GM23338 (cell line): ENCODE data around the gene NPPC. TPM values are rescaled to one million over a fixed set of nuclear protein-coding genes. Genes with fewer than 3 reads are reported as not detected.

ENCODE experiments used
- ATAC-seq: fragments of 200-7000 bp; cut with Tn5 transposase; 3 replicates; pipeline ENCODE4 v1.9.1; 2020
- DNase-seq: peaks from one replicate; pipeline ENCODE4 v3.0.0-alpha.2; 2015; ENCODE audit warnings: low spot score
- H2AFZ ChIP-seq: fragments of 200-600 bp; sonication (generic); 2 replicates; pipeline ENCODE4 v1.8.0; 2016; ENCODE audit warnings: antibody characterized with exemption, mild to moderate bottlenecking, moderate library complexity
- H3F3A ChIP-seq: fragments of 200-600 bp; sonication (generic); replicated peaks from 2 replicates; pipeline ENCODE4 v1.8.0; 2017; ENCODE audit warnings: antibody characterized with exemption, mixed run types, low read depth
- H3K27ac ChIP-seq: fragments of 200-600 bp; sonication (generic); 2 replicates; pipeline ENCODE4 v1.6.1; 2016; ENCODE audit warnings: low read depth
- H3K27me3 ChIP-seq: fragments of 200-600 bp; sonication (generic); 2 replicates; pipeline ENCODE4 v1.8.0; 2016; ENCODE audit warnings: mild to moderate bottlenecking, mixed run types, moderate library complexity; ENCODE audit not compliant: insufficient read depth
- H3K36me3 ChIP-seq: fragments of 200-600 bp; sonication (generic); 2 replicates; pipeline ENCODE4 v1.8.0; 2016; ENCODE audit warnings: mild to moderate bottlenecking; ENCODE audit not compliant: insufficient read depth
- H3K4me1 ChIP-seq: fragments of 200-600 bp; sonication (generic); 2 replicates; pipeline ENCODE4 v1.8.0; 2016; ENCODE audit warnings: mild to moderate bottlenecking, moderate library complexity; ENCODE audit not compliant: insufficient read depth
- H3K4me2 ChIP-seq: fragments of 200-600 bp; sonication (generic); 2 replicates; pipeline ENCODE4 v1.7.1; 2017; ENCODE audit warnings: mixed run types
- H3K4me3 ChIP-seq: fragments of 200-600 bp; sonication (generic); 2 replicates; pipeline ENCODE4 v1.6.1; 2016; ENCODE audit warnings: mixed run types
- H3K79me2 ChIP-seq: fragments of 200-600 bp; sonication (generic); replicated peaks from 2 replicates; pipeline ENCODE4 v1.8.0; 2017; ENCODE audit warnings: mild to moderate bottlenecking; ENCODE audit not compliant: insufficient read depth
- H3K9me2 ChIP-seq: fragments of 200-600 bp; sonication (generic); 2 replicates; pipeline ENCODE4 v1.8.0; 2017; ENCODE audit not compliant: insufficient read depth
- H4K20me1 ChIP-seq: fragments of 200-600 bp; sonication (generic); replicated peaks from 2 replicates; pipeline ENCODE4 v1.8.0; 2017; ENCODE audit warnings: mild to moderate bottlenecking; ENCODE audit not compliant: insufficient read depth
- H3K27ac Mint-ChIP-seq: 2 replicates; pipeline ENCODE4 v1.8.0; 2020; ENCODE audit warnings: inconsistent platforms, mild to moderate bottlenecking, moderate library complexity, mixed read lengths
- H3K27me3 Mint-ChIP-seq: 3 replicates; pipeline ENCODE4 v1.8.0; 2022; ENCODE audit warnings: low read depth, mild to moderate bottlenecking, moderate library complexity, mixed read lengths, inconsistent platforms; ENCODE audit not compliant: insufficient read depth, poor library complexity
- H3K36me3 Mint-ChIP-seq: 3 replicates; pipeline ENCODE4 v1.8.0; 2021; ENCODE audit warnings: low read depth, mild to moderate bottlenecking, inconsistent platforms, moderate library complexity, mixed read lengths
- H3K4me1 Mint-ChIP-seq: 3 replicates; pipeline ENCODE4 v1.8.0; 2020; ENCODE audit warnings: mild to moderate bottlenecking, inconsistent platforms, mixed read lengths
- H3K4me3 Mint-ChIP-seq: 3 replicates; pipeline ENCODE4 v1.8.0; 2021; ENCODE audit warnings: moderate library complexity, mild to moderate bottlenecking, inconsistent platforms, mixed read lengths
- H3K9me3 Mint-ChIP-seq: 3 replicates; pipeline ENCODE4 v1.8.0; 2020; ENCODE audit warnings: moderate library complexity, mild to moderate bottlenecking, inconsistent platforms, mixed read lengths
- CREB1 ChIP-seq: fragments of 250-450 bp; sonication (Bioruptor Pico); IDR thresholded peaks from 2 replicates; pipeline ENCODE4 v1.5.0; 2020; ENCODE audit warnings: low read depth, mild to moderate bottlenecking, moderate library complexity
- CTCF ChIP-seq, 2 experiments: fragments of 200-600 bp in 1 of 2; sonication (generic) in 1 of 2; conservative IDR thresholded peaks; 2 replicates each; pipeline versions ENCODE4 v1.5.1 to v1.6.1; 2016 to 2017; ENCODE audit warnings: antibody characterized with exemption in 2 of 2, low read depth in 2 of 2, mild to moderate bottlenecking in 2 of 2, moderate library complexity in 1 of 2
- EZH2 ChIP-seq: fragments of 200-600 bp; sonication (generic); IDR thresholded peaks from one replicate; pipeline ENCODE4 v1.8.0; 2017; ENCODE audit warnings: antibody characterized with exemption, mild to moderate bottlenecking, low read depth; ENCODE audit not compliant: unreplicated experiment
- EZH2phosphoT487 ChIP-seq: fragments of 200-600 bp; sonication (generic); IDR thresholded peaks from one replicate; pipeline ENCODE4 v1.8.1; 2018; ENCODE audit warnings: antibody characterized with exemption; ENCODE audit not compliant: unreplicated experiment
- JUNB ChIP-seq: IDR thresholded peaks from one replicate; pipeline ENCODE4 v1.6.1; 2016; ENCODE audit warnings: antibody characterized with exemption; ENCODE audit not compliant: unreplicated experiment
- NANOG ChIP-seq: IDR thresholded peaks from 2 replicates; pipeline ENCODE4 v1.6.1; 2016; ENCODE audit warnings: antibody characterized with exemption, borderline replicate concordance
- POLR2AphosphoS5 ChIP-seq: IDR thresholded peaks from 2 replicates; pipeline ENCODE4 v1.6.1; 2016; ENCODE audit warnings: antibody characterized with exemption, low read depth
- STAT1 ChIP-seq: IDR thresholded peaks from one replicate; pipeline ENCODE4 v1.6.1; 2016; ENCODE audit warnings: antibody characterized with exemption; ENCODE audit not compliant: unreplicated experiment
- ZNF114 ChIP-seq: fragments of 250-450 bp; sonication (Bioruptor Pico); IDR thresholded peaks from 2 replicates; pipeline ENCODE4 v1.5.0; 2020; ENCODE audit warnings: mild to moderate bottlenecking, moderate library complexity
- ZNF331 ChIP-seq: fragments of 250-450 bp; sonication (Bioruptor Pico); IDR thresholded peaks from 2 replicates; pipeline ENCODE4 v1.5.0; 2020; ENCODE audit warnings: low read depth, mild to moderate bottlenecking, moderate library complexity
- polyA plus RNA-seq: library from polyadenylated mRNA; unstranded; fragments of >200 nt; fragmentation: Nextera tagmentation; extraction: Ambion mirVana; gene quantifications from 2 replicates; pipeline ENCODE4 v1.2.1, GENCODE V29; 2016
- total RNA-seq: library from RNA; depleted of rRNA; stranded (reverse); fragments of >200 nt; shearing (Covaris generic); gene quantifications from 2 replicates; pipeline ENCODE4 v1.2.3, GENCODE V29; 2014
- TF ChIP-seq, protein P1 (sequence below): IDR thresholded peaks from one replicate; pipeline ENCODE4 v1.6.1; 2018; ENCODE audit warnings: antibody characterized with exemption; ENCODE audit not compliant: unreplicated experiment
- TF ChIP-seq, protein P2 (sequence below): fragments of 250-450 bp; sonication (Bioruptor Pico); IDR thresholded peaks from 2 replicates; pipeline ENCODE4 v1.5.0; 2020; ENCODE audit warnings: mild to moderate bottlenecking, moderate library complexity
- TF ChIP-seq, protein P3 (sequence below): IDR thresholded peaks from 2 replicates; pipeline ENCODE4 v1.6.1; 2016; ENCODE audit warnings: antibody characterized with exemption

NPPC gene
- total and polyA plus RNA-seq, 2 experiments from 2014 or later: 2.2 to 6.3 TPM

DNA sequence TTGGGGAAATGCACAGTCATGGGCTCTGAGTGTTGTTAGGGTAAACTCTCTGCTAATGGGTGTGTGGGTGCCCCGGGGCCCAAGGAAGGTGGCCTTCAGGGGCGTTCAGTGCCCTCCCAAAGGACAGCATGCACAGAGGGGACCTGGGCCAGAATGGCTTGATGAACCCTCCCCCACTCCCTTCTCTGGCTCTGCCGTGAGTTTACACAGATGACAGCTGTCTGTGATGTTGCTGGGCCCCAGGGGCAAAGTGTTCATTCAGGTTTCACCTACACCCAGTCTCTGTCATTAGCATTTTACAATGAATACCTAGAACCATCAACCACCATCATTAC, 3.2 kb downstream of the NPPC start:
- Histone ChIP-seq H3K4me3 (no peak overlapping the region), H2AFZ (no peak overlapping the region), H3K9me2 (no peaks in the 10 kb centered on the region), H3K4me1 (no peaks in the 10 kb centered on the region), H4K20me1 (peaks cover 10% of the 10 kb centered on the region; the same call in 1 of the 2 replicates), H3K27ac (no peak overlapping the region), H3K36me3 (no peaks in the 10 kb centered on the region), H3F3A (no peaks in the 10 kb centered on the region), H3K79me2 (no peaks in the 10 kb centered on the region), H3K27me3 (peaks cover 41% of the 10 kb centered on the region), H3K4me2 (no peak overlapping the region)
- no peak for ATAC-seq
- no peaks in the 10 kb centered on the region for H3K36me3 Mint-ChIP-seq
- peaks cover 35% of the 10 kb centered on the region for H3K27me3 Mint-ChIP-seq
- no peak for TF ChIP-seq ZNF331 (CRISPR knock-in tag)
- TF ChIP-seq JUNB: no peak
- TF ChIP-seq EZH2phosphoT487: no peak
- TF ChIP-seq, protein P1, sequence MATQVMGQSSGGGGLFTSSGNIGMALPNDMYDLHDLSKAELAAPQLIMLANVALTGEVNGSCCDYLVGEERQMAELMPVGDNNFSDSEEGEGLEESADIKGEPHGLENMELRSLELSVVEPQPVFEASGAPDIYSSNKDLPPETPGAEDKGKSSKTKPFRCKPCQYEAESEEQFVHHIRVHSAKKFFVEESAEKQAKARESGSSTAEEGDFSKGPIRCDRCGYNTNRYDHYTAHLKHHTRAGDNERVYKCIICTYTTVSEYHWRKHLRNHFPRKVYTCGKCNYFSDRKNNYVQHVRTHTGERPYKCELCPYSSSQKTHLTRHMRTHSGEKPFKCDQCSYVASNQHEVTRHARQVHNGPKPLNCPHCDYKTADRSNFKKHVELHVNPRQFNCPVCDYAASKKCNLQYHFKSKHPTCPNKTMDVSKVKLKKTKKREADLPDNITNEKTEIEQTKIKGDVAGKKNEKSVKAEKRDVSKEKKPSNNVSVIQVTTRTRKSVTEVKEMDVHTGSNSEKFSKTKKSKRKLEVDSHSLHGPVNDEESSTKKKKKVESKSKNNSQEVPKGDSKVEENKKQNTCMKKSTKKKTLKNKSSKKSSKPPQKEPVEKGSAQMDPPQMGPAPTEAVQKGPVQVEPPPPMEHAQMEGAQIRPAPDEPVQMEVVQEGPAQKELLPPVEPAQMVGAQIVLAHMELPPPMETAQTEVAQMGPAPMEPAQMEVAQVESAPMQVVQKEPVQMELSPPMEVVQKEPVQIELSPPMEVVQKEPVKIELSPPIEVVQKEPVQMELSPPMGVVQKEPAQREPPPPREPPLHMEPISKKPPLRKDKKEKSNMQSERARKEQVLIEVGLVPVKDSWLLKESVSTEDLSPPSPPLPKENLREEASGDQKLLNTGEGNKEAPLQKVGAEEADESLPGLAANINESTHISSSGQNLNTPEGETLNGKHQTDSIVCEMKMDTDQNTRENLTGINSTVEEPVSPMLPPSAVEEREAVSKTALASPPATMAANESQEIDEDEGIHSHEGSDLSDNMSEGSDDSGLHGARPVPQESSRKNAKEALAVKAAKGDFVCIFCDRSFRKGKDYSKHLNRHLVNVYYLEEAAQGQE: no peak
- no peak for TF ChIP-seq CREB1
- TF ChIP-seq CTCF (conservative IDR thresholded peaks at IDR 0.05; ENCODE audit: low read depth in 2 of 2): no peak
- TF ChIP-seq NANOG: no peak
- TF ChIP-seq, protein P2, sequence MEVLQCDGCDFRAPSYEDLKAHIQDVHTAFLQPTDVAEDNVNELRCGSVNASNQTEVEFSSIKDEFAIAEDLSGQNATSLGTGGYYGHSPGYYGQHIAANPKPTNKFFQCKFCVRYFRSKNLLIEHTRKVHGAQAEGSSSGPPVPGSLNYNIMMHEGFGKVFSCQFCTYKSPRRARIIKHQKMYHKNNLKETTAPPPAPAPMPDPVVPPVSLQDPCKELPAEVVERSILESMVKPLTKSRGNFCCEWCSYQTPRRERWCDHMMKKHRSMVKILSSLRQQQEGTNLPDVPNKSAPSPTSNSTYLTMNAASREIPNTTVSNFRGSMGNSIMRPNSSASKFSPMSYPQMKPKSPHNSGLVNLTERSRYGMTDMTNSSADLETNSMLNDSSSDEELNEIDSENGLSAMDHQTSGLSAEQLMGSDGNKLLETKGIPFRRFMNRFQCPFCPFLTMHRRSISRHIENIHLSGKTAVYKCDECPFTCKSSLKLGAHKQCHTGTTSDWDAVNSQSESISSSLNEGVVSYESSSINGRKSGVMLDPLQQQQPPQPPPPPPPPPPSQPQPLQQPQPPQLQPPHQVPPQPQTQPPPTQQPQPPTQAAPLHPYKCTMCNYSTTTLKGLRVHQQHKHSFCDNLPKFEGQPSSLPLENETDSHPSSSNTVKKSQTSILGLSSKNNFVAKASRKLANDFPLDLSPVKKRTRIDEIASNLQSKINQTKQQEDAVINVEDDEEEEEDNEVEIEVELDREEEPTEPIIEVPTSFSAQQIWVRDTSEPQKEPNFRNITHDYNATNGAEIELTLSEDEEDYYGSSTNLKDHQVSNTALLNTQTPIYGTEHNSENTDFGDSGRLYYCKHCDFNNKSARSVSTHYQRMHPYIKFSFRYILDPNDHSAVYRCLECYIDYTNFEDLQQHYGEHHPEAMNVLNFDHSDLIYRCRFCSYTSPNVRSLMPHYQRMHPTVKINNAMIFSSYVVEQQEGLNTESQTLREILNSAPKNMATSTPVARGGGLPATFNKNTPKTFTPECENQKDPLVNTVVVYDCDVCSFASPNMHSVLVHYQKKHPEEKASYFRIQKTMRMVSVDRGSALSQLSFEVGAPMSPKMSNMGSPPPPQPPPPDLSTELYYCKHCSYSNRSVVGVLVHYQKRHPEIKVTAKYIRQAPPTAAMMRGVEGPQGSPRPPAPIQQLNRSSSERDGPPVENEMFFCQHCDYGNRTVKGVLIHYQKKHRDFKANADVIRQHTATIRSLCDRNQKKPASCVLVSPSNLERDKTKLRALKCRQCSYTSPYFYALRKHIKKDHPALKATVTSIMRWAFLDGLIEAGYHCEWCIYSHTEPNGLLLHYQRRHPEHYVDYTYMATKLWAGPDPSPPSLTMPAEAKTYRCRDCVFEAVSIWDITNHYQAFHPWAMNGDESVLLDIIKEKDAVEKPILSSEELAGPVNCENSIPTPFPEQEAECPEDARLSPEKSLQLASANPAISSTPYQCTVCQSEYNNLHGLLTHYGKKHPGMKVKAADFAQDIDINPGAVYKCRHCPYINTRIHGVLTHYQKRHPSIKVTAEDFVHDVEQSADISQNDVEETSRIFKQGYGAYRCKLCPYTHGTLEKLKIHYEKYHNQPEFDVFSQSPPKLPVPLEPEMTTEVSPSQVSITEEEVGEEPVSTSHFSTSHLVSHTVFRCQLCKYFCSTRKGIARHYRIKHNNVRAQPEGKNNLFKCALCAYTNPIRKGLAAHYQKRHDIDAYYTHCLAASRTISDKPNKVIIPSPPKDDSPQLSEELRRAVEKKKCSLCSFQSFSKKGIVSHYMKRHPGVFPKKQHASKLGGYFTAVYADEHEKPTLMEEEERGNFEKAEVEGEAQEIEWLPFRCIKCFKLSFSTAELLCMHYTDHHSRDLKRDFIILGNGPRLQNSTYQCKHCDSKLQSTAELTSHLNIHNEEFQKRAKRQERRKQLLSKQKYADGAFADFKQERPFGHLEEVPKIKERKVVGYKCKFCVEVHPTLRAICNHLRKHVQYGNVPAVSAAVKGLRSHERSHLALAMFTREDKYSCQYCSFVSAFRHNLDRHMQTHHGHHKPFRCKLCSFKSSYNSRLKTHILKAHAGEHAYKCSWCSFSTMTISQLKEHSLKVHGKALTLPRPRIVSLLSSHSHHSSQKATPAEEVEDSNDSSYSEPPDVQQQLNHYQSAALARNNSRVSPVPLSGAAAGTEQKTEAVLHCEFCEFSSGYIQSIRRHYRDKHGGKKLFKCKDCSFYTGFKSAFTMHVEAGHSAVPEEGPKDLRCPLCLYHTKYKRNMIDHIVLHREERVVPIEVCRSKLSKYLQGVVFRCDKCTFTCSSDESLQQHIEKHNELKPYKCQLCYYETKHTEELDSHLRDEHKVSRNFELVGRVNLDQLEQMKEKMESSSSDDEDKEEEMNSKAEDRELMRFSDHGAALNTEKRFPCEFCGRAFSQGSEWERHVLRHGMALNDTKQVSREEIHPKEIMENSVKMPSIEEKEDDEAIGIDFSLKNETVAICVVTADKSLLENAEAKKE (CRISPR knock-in tag): no peak
- TF ChIP-seq, protein P3, sequence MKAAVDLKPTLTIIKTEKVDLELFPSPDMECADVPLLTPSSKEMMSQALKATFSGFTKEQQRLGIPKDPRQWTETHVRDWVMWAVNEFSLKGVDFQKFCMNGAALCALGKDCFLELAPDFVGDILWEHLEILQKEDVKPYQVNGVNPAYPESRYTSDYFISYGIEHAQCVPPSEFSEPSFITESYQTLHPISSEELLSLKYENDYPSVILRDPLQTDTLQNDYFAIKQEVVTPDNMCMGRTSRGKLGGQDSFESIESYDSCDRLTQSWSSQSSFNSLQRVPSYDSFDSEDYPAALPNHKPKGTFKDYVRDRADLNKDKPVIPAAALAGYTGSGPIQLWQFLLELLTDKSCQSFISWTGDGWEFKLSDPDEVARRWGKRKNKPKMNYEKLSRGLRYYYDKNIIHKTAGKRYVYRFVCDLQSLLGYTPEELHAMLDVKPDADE: no peak
- TF ChIP-seq STAT1: no peak
- no peak for TF ChIP-seq EZH2
- TF ChIP-seq ZNF114: no peak
- no peak for TF ChIP-seq POLR2AphosphoS5
- no peak for DNase-seq
- H3K4me1 Mint-ChIP-seq: peaks cover 16% of the 10 kb centered on the region
- no peak overlapping the region for H3K27ac Mint-ChIP-seq
- no peaks in the 10 kb centered on the region for H3K9me3 Mint-ChIP-seq
- H3K4me3 Mint-ChIP-seq: no peak overlapping the region
